ENCODE data around the gene ATG101.

The ATG101 gene

DNA sequence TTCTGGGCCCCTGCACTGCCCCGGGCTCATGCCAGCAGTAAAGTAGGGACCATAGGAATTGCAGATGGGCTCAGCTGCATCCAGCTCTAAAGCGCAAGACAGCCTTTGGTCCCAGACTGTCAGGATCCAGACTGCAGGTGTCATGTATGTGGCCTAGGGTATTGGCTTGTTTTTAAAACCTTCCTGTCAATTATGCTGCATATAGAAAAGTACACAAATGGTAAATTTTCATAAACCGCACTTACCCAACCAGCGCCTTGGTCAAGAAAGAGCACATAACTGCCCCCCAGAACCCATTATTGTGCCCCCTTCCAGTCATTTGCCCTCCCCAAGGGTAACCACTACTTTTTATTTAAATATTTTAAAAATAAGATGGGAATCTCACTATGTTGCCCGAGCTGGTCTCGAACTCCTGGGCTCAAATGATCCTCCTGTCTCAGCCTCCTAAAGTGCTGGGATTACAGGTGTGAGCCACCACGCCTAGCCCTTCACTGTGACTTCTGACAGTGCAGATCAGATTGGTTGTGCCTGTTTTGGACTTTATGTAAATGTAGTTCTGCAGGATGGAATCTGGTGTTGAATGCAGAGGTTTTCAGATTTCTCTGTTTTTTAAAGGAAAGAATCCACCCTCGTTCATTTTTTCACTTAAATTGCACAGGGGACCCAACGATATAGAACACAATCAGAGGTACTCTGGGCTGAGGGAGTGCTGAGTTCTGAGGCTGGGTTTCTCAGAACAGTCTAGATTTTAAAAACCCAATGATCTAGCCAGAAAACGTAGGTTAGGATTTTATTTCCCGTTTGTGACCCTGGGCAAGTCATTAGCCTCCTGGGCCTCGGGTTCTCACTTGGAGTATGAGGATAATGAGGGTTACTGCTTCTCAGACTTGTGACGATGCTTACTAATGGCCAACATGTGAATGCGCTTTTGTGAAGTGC lies 11.9 kb upstream of the ATG101 start:
- Mint-ChIP-seq H3K4me1 (ENCODE audit: low read depth) (no peaks in the 10 kb centered on the region), H3K9me3 (no peaks in the 10 kb centered on the region), H3K27me3 (ENCODE audit: low read depth) (no peaks in the 10 kb centered on the region), H3K36me3 (ENCODE audit: low read depth) (no peaks in the 10 kb centered on the region), H3K4me3 (no peak overlapping the region), H3K27ac (no peak overlapping the region)
- DNase-seq (ENCODE audit: low spot score), result no peak

DNA sequence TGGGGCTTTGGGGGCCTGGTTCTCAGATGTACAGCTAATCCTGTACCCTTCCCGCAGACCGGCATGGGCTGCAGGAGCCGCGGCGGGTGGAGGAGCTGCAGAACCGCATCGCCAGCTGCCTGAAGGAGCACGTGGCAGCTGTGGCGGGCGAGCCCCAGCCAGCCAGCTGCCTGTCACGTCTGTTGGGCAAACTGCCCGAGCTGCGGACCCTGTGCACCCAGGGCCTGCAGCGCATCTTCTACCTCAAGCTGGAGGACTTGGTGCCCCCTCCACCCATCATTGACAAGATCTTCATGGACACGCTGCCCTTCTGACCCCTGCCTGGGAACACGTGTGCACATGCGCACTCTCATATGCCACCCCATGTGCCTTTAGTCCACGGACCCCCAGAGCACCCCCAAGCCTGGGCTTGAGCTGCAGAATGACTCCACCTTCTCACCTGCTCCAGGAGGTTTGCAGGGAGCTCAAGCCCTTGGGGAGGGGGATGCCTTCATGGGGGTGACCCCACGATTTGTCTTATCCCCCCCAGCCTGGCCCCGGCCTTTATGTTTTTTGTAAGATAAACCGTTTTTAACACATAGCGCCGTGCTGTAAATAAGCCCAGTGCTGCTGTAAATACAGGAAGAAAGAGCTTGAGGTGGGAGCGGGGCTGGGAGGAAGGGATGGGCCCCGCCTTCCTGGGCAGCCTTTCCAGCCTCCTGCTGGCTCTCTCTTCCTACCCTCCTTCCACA lies 11.0 kb upstream of the ATG101 start:
- Mint-ChIP-seq H3K9me3 (no peaks in the 10 kb centered on the region), H3K4me1 (ENCODE audit: low read depth) (no peaks in the 10 kb centered on the region)
- DNase-seq (ENCODE audit: low spot score), result no peak

DNA sequence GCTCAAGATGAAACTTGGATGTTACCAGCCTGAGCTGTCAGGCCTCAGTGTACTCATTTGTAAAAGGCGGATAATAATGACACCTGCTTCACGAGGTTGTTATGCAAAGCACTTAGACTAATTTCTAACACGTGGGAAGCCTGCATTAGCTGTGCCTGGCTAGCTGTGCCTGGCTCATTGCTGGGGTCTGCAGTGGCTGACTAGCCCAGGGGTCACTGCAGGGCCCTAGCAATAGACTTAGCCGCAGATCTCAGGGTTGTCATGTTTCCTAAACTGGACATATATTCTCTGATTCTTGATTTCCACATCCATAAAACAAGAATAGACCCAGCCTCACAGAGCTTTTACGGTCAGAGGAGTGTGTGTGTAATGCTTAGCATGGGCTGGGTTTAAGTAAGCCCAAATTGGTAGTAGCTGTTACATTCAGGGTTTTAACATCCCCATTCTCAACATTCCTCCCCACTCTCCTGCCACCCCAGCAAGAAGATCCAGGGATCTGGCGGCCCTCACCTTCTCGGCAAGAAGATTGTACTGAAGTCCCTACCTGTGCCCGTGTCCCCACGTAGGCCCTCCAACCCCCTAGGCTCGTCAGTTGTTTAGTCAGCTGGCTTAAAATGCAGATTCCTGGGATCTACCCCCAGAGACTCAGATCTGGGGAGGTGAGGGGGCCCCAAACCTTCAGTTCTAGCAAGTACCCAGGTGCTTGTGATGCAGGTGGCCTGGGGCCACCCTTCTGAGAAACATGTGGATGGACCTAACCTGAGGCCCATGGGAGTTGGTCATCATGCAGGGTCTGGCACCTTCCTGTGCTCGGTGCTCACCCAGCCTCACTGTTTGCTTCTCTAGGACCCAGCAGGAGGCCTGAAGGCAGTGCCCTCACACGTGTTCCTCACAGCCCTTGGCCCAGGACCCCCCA lies 9.9 kb upstream of the ATG101 start:
- DNase-seq (ENCODE audit: low spot score), result no peak
- Mint-ChIP-seq H3K27ac (no peak overlapping the region), H3K4me1 (ENCODE audit: low read depth) (no peaks in the 10 kb centered on the region), H3K27me3 (ENCODE audit: low read depth) (no peaks in the 10 kb centered on the region), H3K9me3 (no peaks in the 10 kb centered on the region), H3K4me3 (no peak overlapping the region), H3K36me3 (ENCODE audit: low read depth) (no peaks in the 10 kb centered on the region)

More for the DNA sequence above, 11.0 kb upstream of the ATG101 start:
- no peak overlapping the region for H3K4me3 Mint-ChIP-seq
- H3K36me3 Mint-ChIP-seq (ENCODE audit: low read depth), result no peaks in the 10 kb centered on the region
- no peaks in the 10 kb centered on the region for H3K27me3 Mint-ChIP-seq (ENCODE audit: low read depth)
- H3K27ac Mint-ChIP-seq, result no peak overlapping the region

DNA sequence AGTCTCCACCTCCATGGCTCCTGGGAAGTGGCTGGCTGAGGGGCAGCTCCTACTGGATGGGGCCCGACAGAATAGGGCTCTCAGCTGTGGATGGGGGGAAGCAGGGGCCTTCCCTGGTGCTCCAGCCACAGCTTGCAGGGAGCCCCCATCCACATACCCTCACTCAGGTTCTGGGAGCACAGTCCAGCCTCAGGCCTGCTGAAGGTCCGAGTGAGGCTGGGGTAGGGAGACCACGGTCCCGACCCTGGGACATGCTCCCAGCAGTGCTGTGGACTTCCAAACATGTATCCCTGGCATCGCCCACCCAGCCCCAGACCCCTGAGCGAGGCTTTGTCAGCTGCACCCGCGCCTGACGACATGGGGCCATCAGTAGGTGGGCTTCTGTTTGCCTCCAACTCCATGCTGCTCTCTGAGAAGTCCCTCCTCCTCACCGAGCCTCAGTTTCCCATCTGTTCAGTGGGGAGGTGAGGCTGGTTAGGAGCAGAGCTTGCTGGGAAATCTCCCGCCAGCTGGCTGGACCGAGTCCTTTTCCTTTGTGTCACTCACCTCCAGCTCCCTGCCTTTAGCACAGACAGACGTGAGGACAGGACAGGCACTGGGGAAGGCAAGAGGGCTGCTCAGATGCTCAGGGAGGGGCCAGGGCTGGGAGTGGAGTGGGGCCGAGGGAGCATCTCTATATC lies 9.1 kb upstream of the ATG101 start:
- Mint-ChIP-seq H3K4me3 (no peak overlapping the region), H3K27ac (no peak overlapping the region), H3K9me3 (no peaks in the 10 kb centered on the region), H3K4me1 (ENCODE audit: low read depth) (no peaks in the 10 kb centered on the region), H3K27me3 (ENCODE audit: low read depth) (no peaks in the 10 kb centered on the region), H3K36me3 (ENCODE audit: low read depth) (no peaks in the 10 kb centered on the region)
- DNase-seq (ENCODE audit: low spot score), result no peak

DNA sequence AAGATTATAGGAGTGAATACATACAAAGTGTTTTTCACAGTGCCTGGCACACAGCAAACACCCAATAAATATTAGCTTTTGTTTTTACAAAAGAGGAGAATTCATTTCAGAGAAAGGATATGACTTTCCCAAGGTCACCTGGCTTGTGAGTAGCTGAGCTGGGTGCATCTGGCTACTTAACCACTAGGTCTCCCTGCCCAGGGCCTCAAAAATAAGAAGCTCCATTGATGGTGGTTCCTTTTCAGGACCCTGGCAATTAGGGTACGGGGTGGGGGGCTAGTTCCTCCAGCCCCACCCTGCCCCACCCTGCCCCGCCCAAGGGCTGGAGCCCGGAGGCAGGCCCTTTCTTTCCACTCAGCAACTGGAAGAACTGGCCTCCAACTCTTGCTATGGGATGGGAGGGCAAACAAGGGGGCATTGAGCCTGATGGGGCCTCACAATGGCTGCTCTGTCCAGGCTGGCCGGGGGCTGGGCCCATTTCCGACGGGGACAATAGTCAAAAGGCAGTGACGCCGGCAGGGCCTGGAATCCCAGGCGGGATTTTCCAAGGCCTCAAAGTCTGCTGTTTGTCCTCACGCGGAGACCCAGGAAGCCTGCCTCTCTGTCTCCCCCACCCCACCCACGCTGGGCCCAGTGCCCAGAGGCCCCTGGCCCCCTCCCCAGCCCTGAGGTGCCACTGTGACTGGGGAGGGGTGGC lies 8.2 kb upstream of the ATG101 start:
- no peak overlapping the region for H3K27ac Mint-ChIP-seq
- DNase-seq (ENCODE audit: low spot score), result no peak
- no peaks in the 10 kb centered on the region for H3K9me3 Mint-ChIP-seq
- no peak overlapping the region for H3K4me3 Mint-ChIP-seq
- H3K4me1 Mint-ChIP-seq (ENCODE audit: low read depth), result peaks cover 3% of the 10 kb centered on the region
- H3K27me3 Mint-ChIP-seq (ENCODE audit: low read depth), result no peaks in the 10 kb centered on the region
- no peaks in the 10 kb centered on the region for H3K36me3 Mint-ChIP-seq (ENCODE audit: low read depth)

DNA sequence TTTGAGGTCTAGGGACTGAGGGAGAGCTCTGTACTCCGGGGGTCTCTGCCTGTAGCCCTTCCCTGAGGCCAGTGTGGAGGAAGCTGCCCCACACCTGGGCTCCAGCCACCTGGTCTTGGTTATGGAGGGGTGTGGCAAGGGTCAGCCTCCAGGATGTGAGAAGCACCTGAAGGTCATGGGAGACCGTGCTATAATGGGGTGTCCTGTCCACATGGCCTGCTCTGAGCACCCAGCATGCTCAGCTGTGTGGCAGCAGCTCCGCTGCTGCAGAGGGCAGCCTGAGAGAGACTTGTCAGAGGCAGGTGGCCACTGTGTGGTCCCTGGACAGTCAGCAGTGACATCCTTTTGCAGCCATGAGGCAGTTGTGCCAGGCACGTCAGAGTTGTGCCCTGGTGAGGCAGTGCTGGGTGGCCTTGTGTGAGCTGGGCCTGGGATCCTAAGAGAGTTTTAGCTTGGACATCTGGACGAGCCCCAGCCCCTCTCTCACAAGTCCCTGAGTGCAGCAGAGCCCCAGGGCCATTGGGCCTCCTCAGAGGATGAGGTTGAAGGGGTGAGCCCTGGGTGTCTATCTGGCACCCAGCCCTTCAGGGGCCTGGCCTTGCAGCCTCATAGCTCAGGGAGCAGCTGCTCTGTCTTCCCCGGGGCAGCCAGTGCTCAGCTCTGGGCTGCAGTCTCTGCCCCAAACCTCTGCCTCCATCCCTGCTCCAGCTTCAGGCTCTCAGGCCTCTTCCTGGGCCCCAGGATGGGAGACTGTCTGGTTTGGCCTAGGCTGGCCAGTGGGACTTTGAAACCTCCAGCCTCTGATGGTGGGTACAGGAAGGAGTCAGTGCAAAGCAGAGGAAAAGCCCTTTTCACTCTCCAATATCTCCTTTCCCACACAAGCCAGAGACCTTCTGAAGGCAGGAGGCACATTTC lies 7.4 kb upstream of the ATG101 start:
- Mint-ChIP-seq H3K4me1 (ENCODE audit: low read depth) (peaks cover 5% of the 10 kb centered on the region), H3K9me3 (no peaks in the 10 kb centered on the region), H3K27me3 (ENCODE audit: low read depth) (no peaks in the 10 kb centered on the region), H3K4me3 (no peak overlapping the region), H3K36me3 (ENCODE audit: low read depth) (no peaks in the 10 kb centered on the region), H3K27ac (no peak overlapping the region)
- DNase-seq (ENCODE audit: low spot score), result no peak

DNA sequence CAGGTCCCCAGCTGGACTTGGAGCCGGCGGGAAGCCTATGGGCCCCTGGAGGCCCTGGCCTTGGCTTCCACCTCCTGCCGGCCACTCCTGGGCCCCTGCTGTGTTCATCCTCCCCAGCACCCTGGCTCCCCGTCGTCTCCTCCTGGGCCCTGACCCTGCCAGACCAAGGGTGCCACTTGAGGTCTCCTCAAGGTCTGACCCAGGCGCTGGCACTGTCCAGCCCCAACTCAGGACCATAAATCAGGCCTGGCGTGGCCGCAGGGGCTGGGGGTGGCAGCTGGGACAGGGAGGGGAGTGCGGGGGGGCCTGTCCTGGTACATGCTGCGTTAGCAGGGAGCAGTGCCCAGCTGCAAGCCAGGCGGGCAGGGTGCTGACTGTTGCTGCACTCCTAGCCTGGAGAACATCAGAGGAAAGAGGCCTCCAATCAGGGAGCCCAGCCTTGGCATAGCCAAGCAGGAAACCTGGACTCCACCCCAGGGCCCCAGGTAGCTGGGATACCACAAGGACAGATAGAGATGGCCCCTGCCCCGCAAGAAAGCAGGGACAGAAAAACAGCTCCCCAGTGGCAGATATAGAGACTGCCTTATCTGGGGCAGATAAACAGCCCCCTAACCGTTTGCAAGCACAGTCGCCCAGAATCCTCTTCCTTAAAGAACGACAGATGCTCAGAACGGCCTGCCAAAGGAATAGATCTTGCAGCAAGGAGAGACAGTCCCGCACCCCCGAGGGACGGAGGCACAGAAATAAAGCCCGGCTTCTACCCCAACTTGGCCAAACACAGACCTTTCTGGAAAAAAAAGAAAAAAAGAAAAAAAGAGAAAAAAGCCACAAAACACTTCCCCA lies 6.5 kb upstream of the ATG101 start:
- Mint-ChIP-seq H3K27ac (no peak overlapping the region), H3K27me3 (ENCODE audit: low read depth) (no peaks in the 10 kb centered on the region), H3K4me1 (ENCODE audit: low read depth) (peaks cover 5% of the 10 kb centered on the region), H3K9me3 (no peaks in the 10 kb centered on the region), H3K36me3 (ENCODE audit: low read depth) (no peaks in the 10 kb centered on the region), H3K4me3 (no peak overlapping the region)
- no peak for DNase-seq (ENCODE audit: low spot score)

DNA sequence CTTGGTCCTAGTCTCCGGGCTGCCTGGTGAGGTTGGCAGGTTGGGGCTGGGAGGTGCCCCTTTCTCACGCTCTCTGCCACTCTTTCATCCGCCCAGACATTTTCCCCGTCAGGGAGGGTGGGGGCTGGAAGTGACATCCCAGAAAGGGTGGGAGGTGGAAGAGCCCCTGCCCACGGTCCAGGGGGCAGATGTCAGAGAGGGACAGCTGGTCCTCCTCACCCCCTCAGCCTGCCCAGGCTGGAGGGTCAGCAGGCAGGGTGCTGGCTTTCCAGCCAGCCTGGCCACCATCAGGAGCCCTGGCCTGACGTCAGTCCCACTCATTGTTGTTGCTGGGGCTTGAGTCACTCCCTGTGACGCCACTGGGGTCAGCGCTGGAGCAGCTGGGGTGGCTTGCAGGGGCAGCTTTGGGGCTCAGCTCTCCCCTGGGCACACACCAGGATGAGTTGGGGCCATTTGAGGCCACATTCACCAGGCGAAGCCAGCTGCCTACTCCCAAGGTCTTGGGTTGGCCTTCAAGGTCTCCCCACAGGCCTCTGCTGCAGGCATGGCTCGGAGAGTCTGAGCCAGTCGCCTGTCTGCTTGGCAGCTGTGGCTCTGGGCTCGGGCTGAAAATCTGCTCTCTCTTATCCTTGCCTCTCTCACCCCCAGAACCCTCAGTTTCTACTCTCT lies 5.7 kb upstream of the ATG101 start:
- H3K4me3 Mint-ChIP-seq, result no peak overlapping the region
- H3K4me1 Mint-ChIP-seq (ENCODE audit: low read depth), result peaks cover 7% of the 10 kb centered on the region
- no peaks in the 10 kb centered on the region for H3K9me3 Mint-ChIP-seq
- H3K27me3 Mint-ChIP-seq (ENCODE audit: low read depth), result no peaks in the 10 kb centered on the region
- H3K36me3 Mint-ChIP-seq (ENCODE audit: low read depth), result no peaks in the 10 kb centered on the region
- no peak overlapping the region for H3K27ac Mint-ChIP-seq
- no peak for DNase-seq (ENCODE audit: low spot score)

DNA sequence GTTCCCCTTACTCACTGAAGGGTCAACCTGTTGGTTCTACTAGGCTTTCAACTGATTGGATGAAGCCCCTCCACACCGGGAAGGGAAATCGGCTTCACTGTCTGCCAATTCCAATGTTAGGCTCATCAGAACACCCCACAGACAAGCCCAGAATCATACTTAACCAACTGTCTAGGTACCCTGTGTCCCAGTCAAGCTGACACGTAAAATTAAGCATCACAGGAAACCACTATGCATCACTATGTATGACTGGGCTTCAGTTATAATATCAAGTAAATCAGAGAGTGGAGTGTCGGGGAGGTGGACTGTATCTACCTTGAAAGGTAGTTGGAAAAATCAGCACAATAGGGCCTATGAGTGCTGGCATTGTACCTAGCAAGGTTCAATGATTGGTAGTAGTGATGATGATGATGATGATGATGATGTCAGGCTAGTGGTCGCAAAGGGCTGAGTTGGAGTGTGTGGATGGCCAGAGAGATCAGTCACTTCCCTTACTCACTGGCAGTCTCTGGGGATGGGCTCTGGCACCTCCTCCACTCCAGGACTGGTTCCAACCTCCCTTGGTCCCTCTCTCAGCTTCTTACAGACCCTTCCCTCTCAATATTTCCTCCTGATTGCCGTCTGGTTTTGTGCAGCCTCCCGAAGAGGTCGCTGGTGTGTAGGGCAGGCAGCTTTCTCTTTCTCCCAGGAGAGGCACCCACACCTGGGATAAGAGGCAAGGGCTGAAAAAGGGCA lies 3.3 kb upstream of the ATG101 start:
- DNase-seq (ENCODE audit: low spot score), result no peak
- H3K4me3 Mint-ChIP-seq, result no peak overlapping the region
- H3K4me1 Mint-ChIP-seq (ENCODE audit: low read depth), result peaks cover 26% of the 10 kb centered on the region
- H3K27ac Mint-ChIP-seq, result no peak overlapping the region
- H3K9me3 Mint-ChIP-seq, result no peaks in the 10 kb centered on the region
- peaks cover 9% of the 10 kb centered on the region for H3K36me3 Mint-ChIP-seq (ENCODE audit: low read depth)
- no peaks in the 10 kb centered on the region for H3K27me3 Mint-ChIP-seq (ENCODE audit: low read depth)

DNA sequence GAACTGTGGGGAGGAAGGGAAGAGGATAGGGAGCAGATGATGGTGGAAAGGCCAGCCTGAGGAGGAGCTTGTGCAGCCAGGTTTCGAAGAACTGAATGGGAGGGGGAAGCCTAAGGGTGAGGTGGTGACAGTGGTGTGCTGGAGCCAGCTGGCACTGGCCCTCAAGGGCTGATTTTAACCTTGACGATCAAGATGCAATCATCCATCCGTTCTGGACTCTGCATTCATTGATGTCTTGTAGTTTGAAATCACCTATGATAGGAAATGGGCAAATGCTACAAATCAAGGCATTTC lies 2.8 kb upstream of the ATG101 start:
- Mint-ChIP-seq H3K36me3 (ENCODE audit: low read depth) (peaks cover 9% of the 10 kb centered on the region), H3K4me3 (no peak overlapping the region), H3K27ac (no peak overlapping the region), H3K9me3 (no peaks in the 10 kb centered on the region), H3K27me3 (ENCODE audit: low read depth) (no peaks in the 10 kb centered on the region), H3K4me1 (ENCODE audit: low read depth) (peaks cover 28% of the 10 kb centered on the region)
- DNase-seq (ENCODE audit: low spot score), result no peak
